ENCODE results near the gene RPL36. TPM values are rescaled to one million over a fixed set of nuclear protein-coding genes. Genes with fewer than 3 reads are reported as not detected.

RPL36 gene
- total and polyA plus RNA-seq, 4 donors, result 47.2 to 556 (median 321) TPM

GRCh38 chr19:5692723-5693194, 2.7 kb downstream of the RPL36 start:
- 82% methylated on average over 7 of the region's 7 CpGs for WGBS
- no peak overlapping the region for H3K27ac ChIP-seq (ENCODE audit: low read depth in 1 of 2, low read length in 2 of 2)
- no peak overlapping the region for H3K9ac ChIP-seq (ENCODE audit: low read depth in 1 of 2, low read length in 2 of 2)
- H3K9me3 ChIP-seq (ENCODE audit: control insufficient read depth in 4 of 4, low read length in 3 of 4), result no peaks in the 10 kb centered on the region
- no peak overlapping the region for H3K4me3 ChIP-seq (ENCODE audit: low read depth in 1 of 3, low read length in 3 of 3)
- no peak for DNase-seq (ENCODE audit: low spot score)
- peaks cover 6 to 21% (median 10%) of the 10 kb centered on the region in 4 donors for H3K4me1 ChIP-seq (ENCODE audit: control insufficient read depth in 4 of 4, insufficient read depth in 4 of 4, low read length in 3 of 4)
- no peak for TF ChIP-seq ZBTB33 (IDR thresholded peaks at IDR 0.05)
- no peaks in the 10 kb centered on the region for H3K27me3 ChIP-seq (ENCODE audit: control insufficient read depth in 4 of 4, insufficient read depth in 4 of 4, low read length in 3 of 4)
- peaks cover 11 to 53% (median 21%) of the 10 kb centered on the region in 4 donors for H3K36me3 ChIP-seq (ENCODE audit: control insufficient read depth in 4 of 4, insufficient read depth in 3 of 4, low read depth in 1 of 4, low read length in 3 of 4)

- Histone ChIP-seq H3K36me3 (ENCODE audit: control insufficient read depth in 4 of 4, insufficient read depth in 3 of 4, low read depth in 1 of 4, low read length in 3 of 4) (peaks cover 11 to 58% (median 24%) of the 10 kb centered on the region in 4 donors), H3K27ac (ENCODE audit: low read depth in 1 of 2, low read length in 2 of 2) (no peak overlapping the region), H3K4me1 (ENCODE audit: control insufficient read depth in 4 of 4, insufficient read depth in 4 of 4, low read length in 3 of 4) (peaks cover 6 to 21% (median 10%) of the 10 kb centered on the region in 4 donors), H3K9ac (ENCODE audit: low read depth in 1 of 2, low read length in 2 of 2) (no peak overlapping the region), H3K9me3 (ENCODE audit: control insufficient read depth in 4 of 4, low read length in 3 of 4) (no peaks in the 10 kb centered on the region), H3K4me3 (ENCODE audit: low read depth in 1 of 3, low read length in 3 of 3) (no peak overlapping the region), H3K27me3 (ENCODE audit: control insufficient read depth in 4 of 4, insufficient read depth in 4 of 4, low read length in 3 of 4) (no peaks in the 10 kb centered on the region)
- no peak for TF ChIP-seq FOXA1 (IDR thresholded peaks at IDR 0.05)
- TF ChIP-seq EGR1 (IDR thresholded peaks at IDR 0.05; ENCODE audit: low read depth in 2 of 2), result no peak
- no peak for TF ChIP-seq GABPA (IDR thresholded peaks at IDR 0.05 in 1 of 2, conservative IDR thresholded peaks at IDR 0.05 in 1 of 2)
- TF ChIP-seq FOXA2 (IDR thresholded peaks at IDR 0.05), result no peak
- TF ChIP-seq RXRA (IDR thresholded peaks at IDR 0.05), result no peak
- TF ChIP-seq JUND (IDR thresholded peaks at IDR 0.05), result no peak
- no peak for TF ChIP-seq HNF4A (conservative IDR thresholded peaks at IDR 0.05)
- TF ChIP-seq MAX (IDR thresholded peaks at IDR 0.05), result no peak
- no peak for TF ChIP-seq REST (IDR thresholded peaks at IDR 0.05)
- TF ChIP-seq HNF4G (IDR thresholded peaks at IDR 0.05), result no peak
- no peak for TF ChIP-seq SP1 (IDR thresholded peaks at IDR 0.05)
- TF ChIP-seq NR2F2 (IDR thresholded peaks at IDR 0.05), result no peak
- no peak for TF ChIP-seq YY1 (IDR thresholded peaks at IDR 0.05)
- TF ChIP-seq CTCF (IDR thresholded peaks at IDR 0.05; ENCODE audit: low read depth, low read length, missing input control), result no peak
- TF ChIP-seq TAF1 (conservative IDR thresholded peaks at IDR 0.05), result no peak
- no peak for DNase-seq (ENCODE audit: low spot score)
- WGBS, result 90% methylated on average over 39 of the region's 39 CpGs
Measured at GRCh38 chr19:5693195-5694166, 3.4 kb downstream of the RPL36 start.
